Endothelial cell of umbilical vein (primary cell): ENCODE results near the gene NUBP1. TPM values are rescaled to one million over a fixed set of nuclear protein-coding genes. Genes with fewer than 3 reads are reported as not detected.
"Not testable (repeated sequence)": the region's sequence is repeated elsewhere in the genome, so short reads cannot be mapped to it uniquely, and the experiment has no call there.

Experiments used
- BruUV-seq: library from RNA; stranded (reverse); fragments of 400-500 nt; replicated peaks from 2 replicates; lab custom pipeline; 2021; lab: Mats Ljungman, UMichigan
- CTCF ChIA-PET: fragments of 300-600, 350-600 bp; sonication (Branson Sonifier 250); formaldehyde crosslinking; loops from one replicate; lab custom pipeline; 2021; ENCODE audit warnings: antibody characterized with exemption, inconsistent platforms; lab: Charles Lee
- POLR2A ChIA-PET: fragments of 300-600, 350-600 bp; sonication (Branson Sonifier 250); formaldehyde crosslinking; loops from one replicate; lab custom pipeline; 2021; ENCODE audit warnings: antibody characterized with exemption, inconsistent platforms; lab: Charles Lee
- DNase-seq: peaks from one replicate; pipeline ENCODE4 v3.0.0-alpha.2; 2011; ENCODE audit warnings: low read depth, low spot score
- FAIRE-seq: peaks from 2 replicates; lab custom pipeline; 2011; peaks lifted over from hg19 to GRCh38; lab: Jason Lieb, UNC
- H2AFZ ChIP-seq: 2 replicates; pipeline ENCODE4 v1.6.0; 2012; ENCODE audit warnings: low read depth, low read length, control low read depth, inconsistent platforms
- H3K27ac ChIP-seq: 2 replicates; pipeline ENCODE4 v1.5.1; 2011; ENCODE audit warnings: low read depth, mild to moderate bottlenecking, control low read depth, low read length, moderate library complexity; ENCODE audit not compliant: insufficient read depth
- H3K27me3 ChIP-seq, 2 experiments: 2 replicates each; pipeline versions ENCODE4 v1.6.0 to v1.6.1; 2011; ENCODE audit warnings: low read length in 2 of 2, mixed read lengths in 1 of 2; ENCODE audit not compliant: control insufficient read depth in 2 of 2, insufficient read depth in 2 of 2
- H3K36me3 ChIP-seq, 2 experiments: 2 replicates in 1 of 2; 3 replicates in 1 of 2; pipeline ENCODE4 v1.5.1; 2011; ENCODE audit warnings: low read length in 2 of 2, mild to moderate bottlenecking in 1 of 2, moderate library complexity in 1 of 2; ENCODE audit not compliant: control insufficient read depth in 2 of 2, insufficient read depth in 2 of 2; ENCODE audit errors: extremely low read depth in 1 of 2
- H3K4me1 ChIP-seq: 3 replicates; pipeline ENCODE4 v1.5.1; 2011; ENCODE audit warnings: mild to moderate bottlenecking, low read length; ENCODE audit not compliant: control insufficient read depth, insufficient read depth; ENCODE audit errors: extremely low read depth
- H3K4me2 ChIP-seq: 2 replicates; pipeline ENCODE4 v1.6.1; 2011; ENCODE audit warnings: low read length, control low read depth, mixed read lengths; ENCODE audit not compliant: insufficient read depth
- H3K4me3 ChIP-seq, 3 experiments: fragments of 200-600 bp in 1 of 3; sonication (generic), shearing (Covaris generic) in 1 of 3; replicated peaks in 1 of 3; 2 replicates each; pipeline ENCODE4 v1.5.1; 2011 to 2016; ENCODE audit warnings: control low read depth in 3 of 3, low read length in 3 of 3, mild to moderate bottlenecking in 2 of 3, inconsistent platforms in 1 of 3, low read depth in 1 of 3, moderate library complexity in 1 of 3; ENCODE audit not compliant: insufficient read depth in 1 of 3
- H3K79me2 ChIP-seq: 2 replicates; pipeline ENCODE4 v1.6.0; 2012; ENCODE audit warnings: low read length, inconsistent platforms; ENCODE audit not compliant: control insufficient read depth, insufficient read depth
- H3K9ac ChIP-seq: replicated peaks from 2 replicates; pipeline ENCODE3; 2011; ENCODE audit warnings: low read length, control low read depth; ENCODE audit not compliant: insufficient read depth; ENCODE audit errors: extremely low read depth
- H3K9me1 ChIP-seq: replicated peaks from 3 replicates; pipeline ENCODE4 v1.6.0; 2011; ENCODE audit warnings: mild to moderate bottlenecking, low read length; ENCODE audit not compliant: control insufficient read depth, insufficient read depth; ENCODE audit errors: extremely low read depth
- H3K9me3 ChIP-seq: replicated peaks from 2 replicates; pipeline ENCODE4 v1.5.1; 2012; ENCODE audit warnings: low read length, inconsistent platforms; ENCODE audit not compliant: control insufficient read depth, insufficient read depth
- H4K20me1 ChIP-seq: replicated peaks from 2 replicates; pipeline ENCODE3; 2011; ENCODE audit warnings: mild to moderate bottlenecking, low read length; ENCODE audit not compliant: control insufficient read depth, insufficient read depth; ENCODE audit errors: extremely low read depth
- CTCF ChIP-seq, 2 donors: IDR thresholded peaks; 1 replicate in 1 of 2; 2 replicates in 1 of 2; pipeline ENCODE4 v1.5.1; 2011; ENCODE audit warnings: low read length in 2 of 2, mild to moderate bottlenecking in 2 of 2, moderate library complexity in 2 of 2, control low read depth in 1 of 2, inconsistent platforms in 1 of 2, low read depth in 1 of 2; ENCODE audit not compliant: insufficient read depth in 1 of 2; ENCODE audit errors: extremely low read depth in 1 of 2
- EZH2 ChIP-seq: IDR thresholded peaks from 2 replicates; pipeline ENCODE4 v1.6.1; 2012; ENCODE audit warnings: borderline replicate concordance, low read depth, mild to moderate bottlenecking, moderate library complexity, low read length, inconsistent platforms; ENCODE audit not compliant: severe bottlenecking
- FOS ChIP-seq: IDR thresholded peaks from 2 replicates; pipeline ENCODE4 v1.6.1; 2011; ENCODE audit warnings: mild to moderate bottlenecking, low read length, moderate library complexity, borderline replicate concordance; ENCODE audit not compliant: insufficient read depth
- GATA2 ChIP-seq: IDR thresholded peaks from 2 replicates; pipeline ENCODE4 v1.7.0; 2011; ENCODE audit warnings: low read depth, mild to moderate bottlenecking, moderate library complexity, mixed read lengths, low read length; ENCODE audit not compliant: insufficient read length, insufficient read depth
- JUN ChIP-seq: IDR thresholded peaks from 2 replicates; pipeline ENCODE4 v1.6.1; 2011; ENCODE audit warnings: borderline replicate concordance, low read depth; ENCODE audit not compliant: insufficient read length, insufficient read depth
- MAX ChIP-seq: IDR thresholded peaks from 2 replicates; pipeline ENCODE4 v1.6.1; 2011; ENCODE audit not compliant: insufficient read depth, insufficient read length
- MYC ChIP-seq: IDR thresholded peaks from one replicate; pipeline ENCODE4 v1.6.1; 2011; ENCODE audit warnings: mild to moderate bottlenecking, low read depth, low read length
- POLR2A ChIP-seq: IDR thresholded peaks from 2 replicates; pipeline ENCODE4 v1.6.1; 2012; ENCODE audit warnings: low read depth, mild to moderate bottlenecking, control low read depth, low read length
- POLR2AphosphoS5 ChIP-seq: IDR thresholded peaks from 2 replicates; pipeline ENCODE4 v1.6.1; 2012; ENCODE audit warnings: low read depth, mild to moderate bottlenecking, control low read depth, low read length, moderate library complexity; ENCODE audit not compliant: insufficient read depth
- dilution Hi-C: fragments of 300-500 bp; cut with MboI; formaldehyde crosslinking; loops from one replicate; pipeline ENCODE4 v1.15.0; 2019; ENCODE audit warnings: low sequenced_read_pairs; ENCODE audit not compliant: extremely low pct_ligation_motif_present
- intact Hi-C: fragments of 100-400 bp; cut with micrococcal nuclease; formaldehyde crosslinking; loops from one replicate; pipeline ENCODE4 v1.10.0; 2022
- polyA plus RNA-seq, 4 experiments: library from polyadenylated mRNA; depleted of rRNA in 3 of 4; stranded (reverse) in 3 of 4; unstranded in 1 of 4; fragments of >200 nt; gene quantifications; 2 replicates each; pipeline versions ENCODE4 v1.2.1 to v1.2.3, GENCODE V29; 2011 to 2012; ENCODE audit warnings: missing spikeins in 1 of 4
- total RNA-seq: library from RNA; stranded (reverse); gene quantifications from 2 replicates; pipeline ENCODE4 v1.2.3, GENCODE V29; 2021

NUBP1 gene
- total and polyA plus RNA-seq, 2 donors (not counting 3 experiments of a cell fraction or from before 2014, with no cell fraction given): 23.6 to 30.8 TPM

GRCh38 chr16:10787304-10787703 is 43.7 kb downstream of the NUBP1 start:
- dilution Hi-C loops (no loop called here), intact Hi-C loops (no loop called here)
- no peaks in the 10 kb centered on the region for H3K4me1 ChIP-seq
- no peak overlapping the region for H2AFZ ChIP-seq
- no peaks in the 10 kb centered on the region for H3K27me3 ChIP-seq
- no peaks in the 10 kb centered on the region for H3K9me1 ChIP-seq
- H3K79me2 ChIP-seq: no peaks in the 10 kb centered on the region
- CTCF ChIA-PET: no interaction called here
- no peak overlapping the region for H3K27ac ChIP-seq
- TF ChIP-seq MAX (no peak), FOS (no peak), JUN (no peak), POLR2A (no peak), MYC (no peak), EZH2 (no peak), GATA2 (no peak), POLR2AphosphoS5 (no peak), CTCF (IDR thresholded peaks at IDR 0.05; ENCODE audit: extremely low read depth in 1 of 2, insufficient read depth in 1 of 2, low read depth in 1 of 2, low read length in 2 of 2) (no peak)
- POLR2A ChIA-PET: no interaction called here
- H3K9me3 ChIP-seq: no peaks in the 10 kb centered on the region
- BruUV-seq: no TSS peak
- no peak overlapping the region for H3K4me3 ChIP-seq
- H3K36me3 ChIP-seq: no peaks in the 10 kb centered on the region
- no peaks in the 10 kb centered on the region for H4K20me1 ChIP-seq
- no peak for FAIRE-seq
- H3K9ac ChIP-seq: no peak overlapping the region
- no peak for DNase-seq
- no peak overlapping the region for H3K4me2 ChIP-seq

- DNase-seq, H3K9ac ChIP-seq, CTCF ChIA-PET, H2AFZ ChIP-seq, dilution Hi-C loops, H3K36me3 ChIP-seq, POLR2A ChIA-PET, H4K20me1 ChIP-seq, H3K27ac ChIP-seq, H3K9me1 ChIP-seq, H3K9me3 ChIP-seq, FAIRE-seq, H3K4me1 ChIP-seq, BruUV-seq, H3K27me3 ChIP-seq, H3K79me2 ChIP-seq, H3K4me3 ChIP-seq, intact Hi-C loops, H3K4me2 ChIP-seq: not testable (repeated sequence)
These were observed 45.0 kb downstream of the NUBP1 start for GRCh38 chr16:10788630-10789029.
